ENCODE measurements around the gene KRTAP4-9.
"Not testable (repeated sequence)": the region's sequence is repeated elsewhere in the genome, so short reads cannot be mapped to it uniquely, and the experiment has no call there.

GRCh38 chr17:41059276-41060051, 45.7 kb upstream of the KRTAP4-9 start:
- not testable (repeated sequence) for TF ChIP-seq CTCF (IDR thresholded peaks at IDR 0.05; ENCODE audit: low read length); EZH2phosphoT487 (IDR thresholded peaks at IDR 0.05; ENCODE audit: low read length); EZH2 (optimal IDR thresholded peaks at IDR 0.05; ENCODE audit: low read depth, low read length)

Data from MM.1S (cell line).